Measurements from ENCODE around the gene SCRN2.

GRCh38 chr17:47813512-47814031 lies 27.5 kb downstream of the SCRN2 start:
- TF ChIP-seq ARNTL (CRISPR knock-in tag; IDR thresholded peaks at IDR 0.05; ENCODE audit: borderline replicate concordance, low read depth) (no peak), TOX (CRISPR knock-in tag; IDR thresholded peaks at IDR 0.05; ENCODE audit: borderline replicate concordance) (no peak), CSDC2 (CRISPR knock-in tag; IDR thresholded peaks at IDR 0.05) (no peak), TCF4 (CRISPR knock-in tag; IDR thresholded peaks at IDR 0.05; ENCODE audit: borderline replicate concordance) (no peak)
- TF ChIP-seq, protein P1, sequence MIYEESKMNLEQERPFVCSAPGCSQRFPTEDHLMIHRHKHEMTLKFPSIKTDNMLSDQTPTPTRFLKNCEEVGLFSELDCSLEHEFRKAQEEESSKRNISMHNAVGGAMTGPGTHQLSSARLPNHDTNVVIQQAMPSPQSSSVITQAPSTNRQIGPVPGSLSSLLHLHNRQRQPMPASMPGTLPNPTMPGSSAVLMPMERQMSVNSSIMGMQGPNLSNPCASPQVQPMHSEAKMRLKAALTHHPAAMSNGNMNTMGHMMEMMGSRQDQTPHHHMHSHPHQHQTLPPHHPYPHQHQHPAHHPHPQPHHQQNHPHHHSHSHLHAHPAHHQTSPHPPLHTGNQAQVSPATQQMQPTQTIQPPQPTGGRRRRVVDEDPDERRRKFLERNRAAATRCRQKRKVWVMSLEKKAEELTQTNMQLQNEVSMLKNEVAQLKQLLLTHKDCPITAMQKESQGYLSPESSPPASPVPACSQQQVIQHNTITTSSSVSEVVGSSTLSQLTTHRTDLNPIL (CRISPR knock-in tag; IDR thresholded peaks at IDR 0.05; ENCODE audit: low read depth), result no peak
- TF ChIP-seq, protein P2, sequence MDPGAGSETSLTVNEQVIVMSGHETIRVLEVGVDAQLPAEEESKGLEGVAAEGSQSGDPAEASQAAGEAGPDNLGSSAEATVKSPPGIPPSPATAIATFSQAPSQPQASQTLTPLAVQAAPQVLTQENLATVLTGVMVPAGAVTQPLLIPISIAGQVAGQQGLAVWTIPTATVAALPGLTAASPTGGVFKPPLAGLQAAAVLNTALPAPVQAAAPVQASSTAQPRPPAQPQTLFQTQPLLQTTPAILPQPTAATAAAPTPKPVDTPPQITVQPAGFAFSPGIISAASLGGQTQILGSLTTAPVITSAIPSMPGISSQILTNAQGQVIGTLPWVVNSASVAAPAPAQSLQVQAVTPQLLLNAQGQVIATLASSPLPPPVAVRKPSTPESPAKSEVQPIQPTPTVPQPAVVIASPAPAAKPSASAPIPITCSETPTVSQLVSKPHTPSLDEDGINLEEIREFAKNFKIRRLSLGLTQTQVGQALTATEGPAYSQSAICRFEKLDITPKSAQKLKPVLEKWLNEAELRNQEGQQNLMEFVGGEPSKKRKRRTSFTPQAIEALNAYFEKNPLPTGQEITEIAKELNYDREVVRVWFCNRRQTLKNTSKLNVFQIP (CRISPR knock-in tag; IDR thresholded peaks at IDR 0.05; ENCODE audit: borderline replicate concordance, low read depth), result no peak

Data from SK-N-SH treated with all-trans-retinoic acid at 6 μM for 48 hours (cell line).